Astrocyte (in vitro differentiated cells and primary cell): Measurements from ENCODE around the gene TADA2A.

Source experiments
- EZH2 ChIP-seq: IDR thresholded peaks from 2 replicates; pipeline ENCODE4 v1.6.1; 2012; ENCODE audit warnings: mild to moderate bottlenecking, low read length, inconsistent platforms; ENCODE audit not compliant: insufficient read depth
- TF ChIP-seq, protein P1 (sequence below): IDR thresholded peaks from 2 replicates; pipeline ENCODE4 v1.5.1; 2011; ENCODE audit warnings: low read depth, mild to moderate bottlenecking, inconsistent platforms, low read length, moderate library complexity; ENCODE audit not compliant: insufficient read depth

- TF ChIP-seq, protein P1, sequence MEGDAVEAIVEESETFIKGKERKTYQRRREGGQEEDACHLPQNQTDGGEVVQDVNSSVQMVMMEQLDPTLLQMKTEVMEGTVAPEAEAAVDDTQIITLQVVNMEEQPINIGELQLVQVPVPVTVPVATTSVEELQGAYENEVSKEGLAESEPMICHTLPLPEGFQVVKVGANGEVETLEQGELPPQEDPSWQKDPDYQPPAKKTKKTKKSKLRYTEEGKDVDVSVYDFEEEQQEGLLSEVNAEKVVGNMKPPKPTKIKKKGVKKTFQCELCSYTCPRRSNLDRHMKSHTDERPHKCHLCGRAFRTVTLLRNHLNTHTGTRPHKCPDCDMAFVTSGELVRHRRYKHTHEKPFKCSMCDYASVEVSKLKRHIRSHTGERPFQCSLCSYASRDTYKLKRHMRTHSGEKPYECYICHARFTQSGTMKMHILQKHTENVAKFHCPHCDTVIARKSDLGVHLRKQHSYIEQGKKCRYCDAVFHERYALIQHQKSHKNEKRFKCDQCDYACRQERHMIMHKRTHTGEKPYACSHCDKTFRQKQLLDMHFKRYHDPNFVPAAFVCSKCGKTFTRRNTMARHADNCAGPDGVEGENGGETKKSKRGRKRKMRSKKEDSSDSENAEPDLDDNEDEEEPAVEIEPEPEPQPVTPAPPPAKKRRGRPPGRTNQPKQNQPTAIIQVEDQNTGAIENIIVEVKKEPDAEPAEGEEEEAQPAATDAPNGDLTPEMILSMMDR: no peak
- TF ChIP-seq EZH2: no peak
Measured at GRCh38 chr17:37422971-37423625, 16.4 kb downstream of the TADA2A start.
